Mammary epithelial cell (primary cell): Measurements from ENCODE around the gene MBLAC1.

Experiments used
- EZH2 ChIP-seq: IDR thresholded peaks from 2 replicates; pipeline ENCODE4 v1.6.1; 2012; ENCODE audit warnings: low read length, inconsistent platforms, borderline replicate concordance
- TF ChIP-seq, protein P1 (sequence below), 2 donors: IDR thresholded peaks in 1 of 2; conservative IDR thresholded peaks in 1 of 2; 2 replicates each; pipeline ENCODE4 v1.5.1; 2011 to 2012; ENCODE audit warnings: inconsistent platforms in 2 of 2, low read length in 2 of 2, mild to moderate bottlenecking in 2 of 2, control low read depth in 1 of 2, low read depth in 1 of 2; ENCODE audit not compliant: insufficient read depth in 1 of 2; ENCODE audit errors: extremely low read depth in 1 of 2

DNA sequence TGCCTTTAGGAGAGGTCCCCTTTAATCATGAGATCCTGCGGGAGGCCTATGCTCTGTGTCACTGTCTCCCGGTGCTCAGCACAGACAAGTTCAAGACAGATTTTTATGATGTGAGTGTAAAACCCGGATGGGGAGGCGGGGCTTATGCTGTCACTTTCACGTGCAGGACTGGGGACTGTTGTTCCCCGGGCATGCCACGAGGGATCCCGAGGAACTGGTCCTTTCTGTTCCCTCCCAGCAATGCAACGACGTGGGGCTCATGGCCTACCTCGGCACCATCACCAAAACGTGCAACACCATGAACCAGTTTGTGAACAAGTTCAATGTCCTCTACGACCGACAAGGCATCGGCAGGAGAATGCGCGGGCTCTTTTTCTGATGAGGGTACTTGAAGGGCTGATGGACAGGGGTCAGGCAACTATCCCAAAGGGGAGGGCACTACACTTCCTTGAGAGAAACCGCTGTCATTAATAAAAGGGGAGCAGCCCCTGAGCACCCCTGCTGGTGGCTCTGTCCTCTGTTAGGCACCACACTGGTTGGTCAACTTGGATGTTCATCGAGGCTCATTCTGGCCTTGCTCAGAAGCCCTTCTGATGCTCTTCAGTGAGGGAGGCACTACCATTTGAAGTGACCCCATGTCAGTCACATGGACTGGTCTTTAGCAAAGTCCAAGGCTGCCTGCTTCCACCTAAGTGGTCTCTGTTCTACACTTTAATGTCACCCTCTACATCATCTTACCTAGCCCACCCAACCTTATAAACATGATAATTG, 35.2 kb upstream of the MBLAC1 start:
- TF ChIP-seq EZH2 = no peak
- TF ChIP-seq, protein P1, sequence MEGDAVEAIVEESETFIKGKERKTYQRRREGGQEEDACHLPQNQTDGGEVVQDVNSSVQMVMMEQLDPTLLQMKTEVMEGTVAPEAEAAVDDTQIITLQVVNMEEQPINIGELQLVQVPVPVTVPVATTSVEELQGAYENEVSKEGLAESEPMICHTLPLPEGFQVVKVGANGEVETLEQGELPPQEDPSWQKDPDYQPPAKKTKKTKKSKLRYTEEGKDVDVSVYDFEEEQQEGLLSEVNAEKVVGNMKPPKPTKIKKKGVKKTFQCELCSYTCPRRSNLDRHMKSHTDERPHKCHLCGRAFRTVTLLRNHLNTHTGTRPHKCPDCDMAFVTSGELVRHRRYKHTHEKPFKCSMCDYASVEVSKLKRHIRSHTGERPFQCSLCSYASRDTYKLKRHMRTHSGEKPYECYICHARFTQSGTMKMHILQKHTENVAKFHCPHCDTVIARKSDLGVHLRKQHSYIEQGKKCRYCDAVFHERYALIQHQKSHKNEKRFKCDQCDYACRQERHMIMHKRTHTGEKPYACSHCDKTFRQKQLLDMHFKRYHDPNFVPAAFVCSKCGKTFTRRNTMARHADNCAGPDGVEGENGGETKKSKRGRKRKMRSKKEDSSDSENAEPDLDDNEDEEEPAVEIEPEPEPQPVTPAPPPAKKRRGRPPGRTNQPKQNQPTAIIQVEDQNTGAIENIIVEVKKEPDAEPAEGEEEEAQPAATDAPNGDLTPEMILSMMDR (conservative IDR thresholded peaks at IDR 0.05 in 1 of 2, IDR thresholded peaks at IDR 0.05 in 1 of 2; ENCODE audit: extremely low read depth in 1 of 2, insufficient read depth in 1 of 2, low read depth in 1 of 2, low read length in 2 of 2) = no peak
